Lung (tissue), 12 donors: ENCODE data around the gene ZFR. TPM values are rescaled to one million over a fixed set of nuclear protein-coding genes. Genes with fewer than 3 reads are reported as not detected.
A peak's percentile ranks its signal among the peaks of the same experiment; 100 is the strongest.

Experiments used
- ATAC-seq: fragments of 200-7000 bp; cut with Tn5 transposase; one replicate; pipeline ENCODE4 v1.9.1; 2020; ENCODE audit warnings: moderate number of reproducible peaks; ENCODE audit not compliant: insufficient read depth, low FRiP score
- DNase-seq, 3 donors: peaks; one replicate each; pipeline ENCODE4 v3.0.0-alpha.2; 2013 to 2017
- H3K27ac ChIP-seq, 2 donors: one replicate each; pipeline ENCODE4 v1.5.1; 2013; ENCODE audit warnings: mild to moderate bottlenecking in 2 of 2, moderate library complexity in 2 of 2, control low read depth in 1 of 2, inconsistent platforms in 1 of 2, low read depth in 1 of 2, low read length in 1 of 2
- H3K27me3 ChIP-seq, 3 donors: one replicate each; pipeline ENCODE4 v1.5.1; 2013; ENCODE audit warnings: low read length in 2 of 3; ENCODE audit not compliant: control insufficient read depth in 3 of 3, insufficient read depth in 3 of 3
- H3K36me3 ChIP-seq, 4 donors: one replicate each; pipeline ENCODE4 v1.5.1; 2013; ENCODE audit warnings: low read length in 4 of 4, mild to moderate bottlenecking in 1 of 4, moderate library complexity in 1 of 4; ENCODE audit not compliant: control insufficient read depth in 4 of 4, insufficient read depth in 4 of 4
- H3K4me1 ChIP-seq, 5 donors: one replicate each; pipeline ENCODE4 v1.5.1; 2013; ENCODE audit warnings: low read length in 5 of 5, mild to moderate bottlenecking in 2 of 5, moderate library complexity in 1 of 5; ENCODE audit not compliant: control insufficient read depth in 5 of 5, insufficient read depth in 5 of 5
- H3K4me3 ChIP-seq: one replicate; pipeline ENCODE4 v1.5.1; 2013; ENCODE audit warnings: mild to moderate bottlenecking, control low read depth, moderate library complexity
- H3K9ac ChIP-seq, 2 donors: one replicate each; pipeline ENCODE4 v1.5.1; 2013; ENCODE audit warnings: low read length in 2 of 2, control low read depth in 1 of 2; ENCODE audit not compliant: insufficient read depth in 1 of 2
- H3K9me3 ChIP-seq, 4 donors: one replicate each; pipeline ENCODE4 v1.5.1; 2013; ENCODE audit warnings: low read length in 3 of 4, mild to moderate bottlenecking in 1 of 4, moderate library complexity in 1 of 4; ENCODE audit not compliant: control insufficient read depth in 4 of 4, insufficient read depth in 3 of 4
- WGBS, 2 donors: extraction: QIAGEN DNeasy Blood & Tissue Kit; methylation state at CpG; one replicate each; pipeline ENCODE4 v1.1.7; 2013; 5-methylcytosine and 5-hydroxymethylcytosine counted together
- polyA plus RNA-seq, 2 donors: library from polyadenylated mRNA; stranded (reverse); fragments of 200-250 nt; gene quantifications; one replicate each; pipeline ENCODE4 v1.2.1, GENCODE V29; 2013
- total RNA-seq, 2 donors: library from RNA; depleted of rRNA in 1 of 2; stranded (reverse); fragments of >200 nt in 1 of 2; gene quantifications; one replicate each; pipeline ENCODE4 v1.2.1, GENCODE V29; 2014 to 2021
- TF ChIP-seq, protein P1 (sequence below): IDR thresholded peaks from 2 replicates; pipeline ENCODE4 v1.5.1; 2012; ENCODE audit warnings: mild to moderate bottlenecking; ENCODE audit errors: control extremely low read depth, extremely low read depth
- donor health status: control.
- donor health status: control.
- donor health status: Bipolar disorder and iron deficiency.
- donor health status: healthy.
- donor health status: DM: yes; HTN: yes; CAD: no.

The ZFR gene
- total and polyA plus RNA-seq, 4 donors, result 23.0 to 91.8 (median 37.9) TPM

DNA sequence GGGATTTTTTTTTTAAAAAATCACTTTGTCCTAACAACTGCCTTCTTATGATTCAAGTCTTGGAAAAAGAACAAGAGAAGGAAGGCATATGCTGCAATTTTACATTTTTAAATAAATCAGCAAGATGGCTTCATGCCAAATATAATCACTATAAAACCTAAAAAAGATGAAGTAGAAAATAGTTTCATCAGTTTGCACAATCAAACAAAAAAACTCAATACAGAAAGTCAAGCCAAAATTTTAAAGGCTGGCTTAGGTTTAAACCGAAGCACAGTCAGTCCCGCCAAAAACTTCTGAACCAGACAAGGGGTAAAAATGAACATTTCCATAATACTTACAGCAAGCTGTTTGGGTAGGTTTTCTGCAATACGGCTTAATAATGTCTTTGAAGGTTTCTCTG lies 57.3 kb downstream of the ZFR start:
- DNase-seq (peak in 2 of 3 donors; percentile 83 to 90), ATAC-seq (no peak)
- H3K9me3 ChIP-seq, result no peaks in the 10 kb centered on the region
- TF ChIP-seq, protein P1, sequence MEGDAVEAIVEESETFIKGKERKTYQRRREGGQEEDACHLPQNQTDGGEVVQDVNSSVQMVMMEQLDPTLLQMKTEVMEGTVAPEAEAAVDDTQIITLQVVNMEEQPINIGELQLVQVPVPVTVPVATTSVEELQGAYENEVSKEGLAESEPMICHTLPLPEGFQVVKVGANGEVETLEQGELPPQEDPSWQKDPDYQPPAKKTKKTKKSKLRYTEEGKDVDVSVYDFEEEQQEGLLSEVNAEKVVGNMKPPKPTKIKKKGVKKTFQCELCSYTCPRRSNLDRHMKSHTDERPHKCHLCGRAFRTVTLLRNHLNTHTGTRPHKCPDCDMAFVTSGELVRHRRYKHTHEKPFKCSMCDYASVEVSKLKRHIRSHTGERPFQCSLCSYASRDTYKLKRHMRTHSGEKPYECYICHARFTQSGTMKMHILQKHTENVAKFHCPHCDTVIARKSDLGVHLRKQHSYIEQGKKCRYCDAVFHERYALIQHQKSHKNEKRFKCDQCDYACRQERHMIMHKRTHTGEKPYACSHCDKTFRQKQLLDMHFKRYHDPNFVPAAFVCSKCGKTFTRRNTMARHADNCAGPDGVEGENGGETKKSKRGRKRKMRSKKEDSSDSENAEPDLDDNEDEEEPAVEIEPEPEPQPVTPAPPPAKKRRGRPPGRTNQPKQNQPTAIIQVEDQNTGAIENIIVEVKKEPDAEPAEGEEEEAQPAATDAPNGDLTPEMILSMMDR, result no peak
- H3K27me3 ChIP-seq, result no peaks in the 10 kb centered on the region
- peaks cover 0 to 14% (median 0%) of the 10 kb centered on the region in 5 donors for H3K4me1 ChIP-seq
- 68 to 79% methylated on average over 3 of the region's 3 CpGs for WGBS, 2 donors
- H3K9ac ChIP-seq, result no peak overlapping the region
- peaks cover 12 to 53% (median 35%) of the 10 kb centered on the region in 4 donors for H3K36me3 ChIP-seq
- no peak overlapping the region for H3K27ac ChIP-seq
- no peak overlapping the region for H3K4me3 ChIP-seq

DNA sequence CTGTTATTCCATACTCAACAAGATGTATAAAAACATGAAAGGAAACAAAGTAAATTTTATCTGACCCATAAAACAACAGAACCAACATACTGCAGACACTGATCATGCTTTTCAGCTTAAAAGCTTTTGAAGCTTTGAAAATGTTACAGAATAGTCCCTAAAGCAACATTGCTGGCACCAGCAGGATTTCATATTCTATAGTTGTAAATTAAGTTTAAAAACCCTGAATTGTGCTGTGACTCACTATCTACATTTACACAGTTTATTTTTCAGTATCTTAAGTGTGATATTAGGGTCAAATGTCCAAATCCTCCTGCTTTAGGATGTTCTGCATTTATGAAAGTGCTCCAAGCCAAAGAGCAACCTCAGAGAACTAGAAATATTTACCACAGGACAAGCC lies 59.9 kb downstream of the ZFR start:
- H3K27ac ChIP-seq, result no peak overlapping the region
- peaks cover 9 to 57% (median 23%) of the 10 kb centered on the region in 4 donors for H3K36me3 ChIP-seq
- TF ChIP-seq, protein P1, result no peak
- no peak for DNase-seq
- no peak for ATAC-seq
- no peak overlapping the region for H3K4me3 ChIP-seq
- no peak overlapping the region for H3K9ac ChIP-seq
- H3K9me3 ChIP-seq, result no peaks in the 10 kb centered on the region
- H3K4me1 ChIP-seq, result peaks cover 0 to 14% (median 0%) of the 10 kb centered on the region in 5 donors
- H3K27me3 ChIP-seq, result no peaks in the 10 kb centered on the region

DNA sequence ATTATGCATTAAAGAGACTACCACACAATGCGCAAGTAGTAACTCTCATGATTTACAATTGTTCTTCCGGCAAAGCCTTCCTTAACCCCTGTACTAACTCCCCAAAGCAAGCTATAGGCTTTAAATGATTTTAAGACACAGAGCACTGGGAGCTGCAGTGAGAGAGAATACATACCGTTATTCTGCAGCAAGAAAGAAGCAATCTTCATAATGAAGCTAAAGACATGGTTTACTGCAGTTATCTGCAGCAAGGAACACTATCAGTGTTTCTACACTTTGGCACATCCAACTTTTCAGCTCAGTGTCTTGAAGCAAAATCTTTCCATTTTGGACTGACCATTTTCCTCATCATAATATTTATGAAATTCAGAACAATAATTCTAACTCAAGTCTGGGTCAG lies 61.0 kb downstream of the ZFR start:
- TF ChIP-seq, protein P1, result no peak
- no peak for ATAC-seq
- Histone ChIP-seq H3K9me3 (no peaks in the 10 kb centered on the region), H3K9ac (no peak overlapping the region), H3K36me3 (peaks cover 6 to 52% (median 19%) of the 10 kb centered on the region in 4 donors), H3K4me3 (no peak overlapping the region), H3K4me1 (peaks cover 0 to 14% (median 0%) of the 10 kb centered on the region in 5 donors), H3K27me3 (no peaks in the 10 kb centered on the region), H3K27ac (no peak overlapping the region)
- no peak for DNase-seq
- WGBS, 2 donors, result 84 to 89% methylated on average over 3 of the region's 3 CpGs

DNA sequence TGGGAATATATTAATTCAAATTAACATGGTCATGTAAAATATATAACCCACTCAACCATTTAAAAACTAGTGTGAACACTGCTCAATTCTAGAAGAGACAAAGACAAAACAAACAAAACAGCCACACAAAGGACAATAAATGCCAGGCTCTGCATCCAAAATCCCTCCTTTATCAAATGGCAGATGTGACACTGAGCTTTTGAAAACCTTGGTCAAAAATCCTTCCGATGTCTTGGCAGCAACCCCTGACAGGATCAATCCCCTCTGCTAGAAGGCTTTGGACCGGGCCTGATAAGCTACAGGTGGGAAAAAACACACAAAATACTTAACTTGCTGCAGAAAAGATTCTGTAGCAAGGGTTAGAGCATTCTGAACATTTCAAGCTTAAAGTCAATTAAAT lies 61.5 kb downstream of the ZFR start:
- Histone ChIP-seq H3K36me3 (peaks cover 6 to 47% (median 18%) of the 10 kb centered on the region in 4 donors), H3K9ac (no peak overlapping the region), H3K27me3 (no peaks in the 10 kb centered on the region), H3K9me3 (no peaks in the 10 kb centered on the region), H3K4me1 (peaks cover 0 to 10% (median 0%) of the 10 kb centered on the region in 5 donors), H3K4me3 (no peak overlapping the region), H3K27ac (no peak overlapping the region)
- TF ChIP-seq, protein P1, result no peak
- ATAC-seq (no peak), DNase-seq (no peak)
- WGBS, 2 donors, result 95 to 98% methylated on average over 2 of the region's 2 CpGs
